ENCODE measurements around the gene FGF9. TPM values are rescaled to one million over a fixed set of nuclear protein-coding genes. Genes with fewer than 3 reads are reported as not detected.

The FGF9 gene
- total RNA-seq, 1 donor from 2014 or later = 1.0 TPM

GRCh38 chr13:21738630-21739029 lies 67.8 kb downstream of the FGF9 start:
- H3K27ac Mint-ChIP-seq (ENCODE audit: unreplicated experiment) = no peak overlapping the region
- no peak for TF ChIP-seq CTCF (IDR thresholded peaks at IDR 0.05)
- H3K27me3 Mint-ChIP-seq (ENCODE audit: low read depth) = peaks cover 12% of the 10 kb centered on the region
- H3K9me3 Mint-ChIP-seq (ENCODE audit: low read depth) = no peaks in the 10 kb centered on the region
- H3K4me3 Mint-ChIP-seq (ENCODE audit: unreplicated experiment) = no peak overlapping the region
- DNase-seq (ENCODE audit: low spot score) = no peak
- H3K36me3 Mint-ChIP-seq (ENCODE audit: low read depth) = no peaks in the 10 kb centered on the region
- peaks cover 10% of the 10 kb centered on the region for H3K4me1 Mint-ChIP-seq (ENCODE audit: low read depth)

- H3K4me3 Mint-ChIP-seq (ENCODE audit: unreplicated experiment) = no peak overlapping the region
- no peaks in the 10 kb centered on the region for H3K9me3 Mint-ChIP-seq (ENCODE audit: low read depth)
- H3K27ac Mint-ChIP-seq (ENCODE audit: unreplicated experiment) = no peak overlapping the region
- H3K4me1 Mint-ChIP-seq (ENCODE audit: low read depth) = peaks cover 10% of the 10 kb centered on the region
- DNase-seq (ENCODE audit: low spot score) = no peak
- peaks cover 12% of the 10 kb centered on the region for H3K27me3 Mint-ChIP-seq (ENCODE audit: low read depth)
- no peaks in the 10 kb centered on the region for H3K36me3 Mint-ChIP-seq (ENCODE audit: low read depth)
- TF ChIP-seq CTCF (IDR thresholded peaks at IDR 0.05) = no peak
These were observed 68.9 kb downstream of the FGF9 start for GRCh38 chr13:21739771-21740170.

- no peak for DNase-seq (ENCODE audit: low spot score)
- Mint-ChIP-seq H3K27me3 (ENCODE audit: low read depth) (peaks cover 12% of the 10 kb centered on the region), H3K36me3 (ENCODE audit: low read depth) (no peaks in the 10 kb centered on the region), H3K4me1 (ENCODE audit: low read depth) (peaks cover under 1% of the 10 kb centered on the region), H3K4me3 (ENCODE audit: unreplicated experiment) (no peak overlapping the region), H3K9me3 (ENCODE audit: low read depth) (no peaks in the 10 kb centered on the region), H3K27ac (ENCODE audit: unreplicated experiment) (no peak overlapping the region)
- no peak for TF ChIP-seq CTCF (IDR thresholded peaks at IDR 0.05)
These were observed 70.6 kb downstream of the FGF9 start for GRCh38 chr13:21741396-21741979.

- no peak overlapping the region for H3K27ac Mint-ChIP-seq (ENCODE audit: unreplicated experiment)
- H3K36me3 Mint-ChIP-seq (ENCODE audit: low read depth) = no peaks in the 10 kb centered on the region
- H3K27me3 Mint-ChIP-seq (ENCODE audit: low read depth) = peaks cover 12% of the 10 kb centered on the region
- no peak overlapping the region for H3K4me3 Mint-ChIP-seq (ENCODE audit: unreplicated experiment)
- no peaks in the 10 kb centered on the region for H3K9me3 Mint-ChIP-seq (ENCODE audit: low read depth)
- no peaks in the 10 kb centered on the region for H3K4me1 Mint-ChIP-seq (ENCODE audit: low read depth)
- DNase-seq (ENCODE audit: low spot score) = no peak
- TF ChIP-seq CTCF (IDR thresholded peaks at IDR 0.05) = no peak
These were observed 71.2 kb downstream of the FGF9 start for GRCh38 chr13:21742096-21742495.

- H3K36me3 Mint-ChIP-seq (ENCODE audit: low read depth) = no peaks in the 10 kb centered on the region
- H3K27me3 Mint-ChIP-seq (ENCODE audit: low read depth) = peaks cover 3% of the 10 kb centered on the region
- no peak overlapping the region for H3K4me3 Mint-ChIP-seq (ENCODE audit: unreplicated experiment)
- H3K4me1 Mint-ChIP-seq (ENCODE audit: low read depth) = peaks cover 5% of the 10 kb centered on the region
- no peaks in the 10 kb centered on the region for H3K9me3 Mint-ChIP-seq (ENCODE audit: low read depth)
- H3K27ac Mint-ChIP-seq (ENCODE audit: unreplicated experiment) = no peak overlapping the region
- no peak for TF ChIP-seq CTCF (IDR thresholded peaks at IDR 0.05)
- DNase-seq (ENCODE audit: low spot score) = no peak
These were observed 73.3 kb downstream of the FGF9 start for GRCh38 chr13:21744149-21744548.
